ENCODE data around the gene OR2T4.

The OR2T4 gene, protein sequence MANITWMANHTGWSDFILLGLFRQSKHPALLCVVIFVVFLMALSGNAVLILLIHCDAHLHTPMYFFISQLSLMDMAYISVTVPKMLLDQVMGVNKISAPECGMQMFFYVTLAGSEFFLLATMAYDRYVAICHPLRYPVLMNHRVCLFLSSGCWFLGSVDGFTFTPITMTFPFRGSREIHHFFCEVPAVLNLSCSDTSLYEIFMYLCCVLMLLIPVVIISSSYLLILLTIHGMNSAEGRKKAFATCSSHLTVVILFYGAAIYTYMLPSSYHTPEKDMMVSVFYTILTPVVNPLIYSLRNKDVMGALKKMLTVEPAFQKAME

DNA sequence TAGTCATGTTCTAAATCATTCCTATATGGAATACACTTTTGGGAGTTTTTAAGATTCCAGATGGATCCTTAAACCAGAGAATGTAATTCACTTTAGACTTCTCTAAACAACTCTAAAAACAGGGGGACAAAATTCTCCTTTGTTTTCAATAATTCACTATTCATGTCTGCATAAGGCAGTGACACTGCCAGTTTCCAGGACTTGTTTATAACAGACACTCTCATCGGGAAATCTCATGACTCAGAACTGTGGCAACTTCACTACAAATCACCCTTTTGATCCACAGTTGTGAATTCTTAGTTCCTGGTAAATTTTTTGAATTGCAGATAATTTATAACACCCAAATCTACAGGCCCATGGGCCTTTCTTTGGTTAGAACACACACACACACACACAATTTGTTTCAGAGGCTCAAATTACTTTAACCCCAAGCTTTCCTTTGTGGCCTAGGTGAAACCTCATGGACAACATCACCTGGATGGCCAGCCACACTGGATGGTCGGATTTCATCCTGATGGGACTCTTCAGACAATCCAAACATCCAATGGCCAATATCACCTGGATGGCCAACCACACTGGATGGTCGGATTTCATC lies at the start of gene OR2T4:
TSS of gene OR2T4 (plus strand) at position 545 of the 595 bp plus-strand sequence. CDS start at position 545, 0 bp downstream.
- in situ Hi-C loops (cut with MboI; ENCODE audit: low sequenced_read_pairs): no loop called here

DNA sequence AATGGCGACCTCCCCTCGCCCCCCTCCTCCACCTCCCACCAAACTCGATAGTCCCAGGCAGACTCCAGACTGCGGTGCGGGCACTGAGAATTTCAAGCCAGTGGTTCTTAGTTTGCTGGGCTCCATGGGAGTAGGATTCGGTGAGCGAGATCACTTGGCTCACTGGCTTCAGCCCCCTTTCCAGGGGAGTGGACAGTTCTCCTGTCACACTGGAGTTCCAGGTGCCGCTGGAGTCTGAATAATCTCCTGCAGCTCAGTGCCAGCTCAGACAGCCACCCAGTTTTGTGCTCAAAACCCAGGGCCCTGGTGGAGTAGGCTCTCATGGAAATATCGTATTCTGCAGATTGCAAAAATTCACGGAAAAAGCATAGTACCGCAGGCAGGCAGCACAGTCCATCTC lies 44.7 kb upstream of the OR2T4 start:
- in situ Hi-C loops (cut with MboI; ENCODE audit: low sequenced_read_pairs): no loop called here

DNA sequence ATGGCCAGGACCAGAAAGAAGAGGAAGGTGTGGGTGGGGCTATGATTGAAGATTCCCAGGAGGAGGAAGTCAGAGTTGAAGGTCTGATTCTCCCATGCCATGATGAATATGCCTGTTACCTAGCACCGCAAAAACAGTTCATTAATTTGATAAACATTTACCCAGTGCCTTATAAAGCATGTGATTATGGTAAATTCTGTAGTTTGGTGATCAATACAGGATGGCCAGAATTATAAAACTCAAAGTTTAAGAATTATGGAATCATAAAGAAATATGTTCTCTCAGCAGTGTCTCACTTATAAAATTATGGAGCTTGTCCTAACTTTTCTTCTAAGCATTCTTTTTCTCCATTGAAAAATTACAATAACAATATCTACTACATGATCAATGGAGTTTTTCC lies 37.0 kb upstream of the OR2T4 start, which contains the start of gene OR2M7:
TSS of gene OR2M7 (minus strand) at position 101 of the 400 bp plus-strand sequence. CDS start at position 101, 0 bp downstream.
- in situ Hi-C loops (cut with MboI; ENCODE audit: low sequenced_read_pairs): no loop called here

DNA sequence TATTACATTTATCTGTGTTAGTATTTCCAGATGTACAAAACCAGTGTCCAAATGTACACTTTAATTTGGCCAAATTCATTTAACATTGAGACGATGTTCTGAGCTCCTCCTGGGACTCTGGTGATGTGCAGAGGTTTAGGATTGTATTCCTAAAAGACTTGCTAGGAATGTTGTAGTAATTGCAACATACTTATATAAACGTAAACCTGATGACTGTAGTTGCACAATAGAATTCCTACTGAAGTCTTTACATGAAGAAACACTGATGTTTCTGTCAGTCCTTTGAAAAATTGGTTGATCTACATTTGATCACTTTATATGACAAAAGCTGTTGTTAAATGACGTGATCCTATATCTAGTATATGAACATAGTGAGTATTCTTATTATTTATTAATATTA lies 18.0 kb upstream of the OR2T4 start:
- in situ Hi-C loops (cut with MboI; ENCODE audit: low sequenced_read_pairs): no loop called here

DNA sequence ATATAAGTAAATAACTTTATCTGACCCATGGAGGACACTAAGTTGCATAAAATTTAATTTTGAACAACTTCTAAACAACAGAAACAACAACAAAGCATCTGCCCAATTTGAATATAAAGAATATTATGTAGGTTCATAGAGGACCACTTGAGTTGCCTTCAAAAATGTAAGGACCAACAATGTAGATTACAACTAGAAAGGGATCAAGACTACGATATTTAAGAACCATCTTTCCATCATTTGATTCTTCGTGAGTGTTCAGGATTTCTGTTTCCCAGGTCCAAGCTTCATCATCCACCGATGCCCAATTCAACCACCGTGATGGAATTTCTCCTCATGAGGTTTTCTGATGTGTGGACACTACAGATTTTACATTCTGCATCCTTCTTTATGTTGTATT lies 13.0 kb upstream of the OR2T4 start, which contains the start of gene OR14C36:
TSS of gene OR14C36 (plus strand) at position 301 of the 400 bp plus-strand sequence. CDS start at position 301, 0 bp downstream.
- in situ Hi-C loops (cut with MboI; ENCODE audit: low sequenced_read_pairs): no loop called here

DNA sequence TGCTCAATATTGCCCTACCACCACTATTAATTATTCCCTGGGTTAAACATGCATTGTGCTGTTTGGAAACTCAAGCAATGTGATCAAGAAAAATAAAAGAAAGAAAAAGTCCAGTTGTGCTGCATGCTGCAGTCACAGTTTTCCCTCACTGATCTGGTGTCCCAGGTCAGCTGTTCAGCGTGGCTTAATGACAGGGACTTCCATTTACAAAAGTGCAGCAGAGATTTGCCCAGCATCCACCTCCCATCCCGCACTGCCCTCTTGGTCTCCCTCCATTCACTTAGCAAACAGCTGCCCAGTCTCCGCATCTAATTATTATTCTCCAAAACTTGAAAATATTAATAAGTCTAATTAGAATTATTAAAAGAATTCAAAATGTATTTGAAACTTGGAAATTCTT lies 2.0 kb upstream of the OR2T4 start:
- in situ Hi-C loops (cut with MboI; ENCODE audit: low sequenced_read_pairs): no loop called here

DNA sequence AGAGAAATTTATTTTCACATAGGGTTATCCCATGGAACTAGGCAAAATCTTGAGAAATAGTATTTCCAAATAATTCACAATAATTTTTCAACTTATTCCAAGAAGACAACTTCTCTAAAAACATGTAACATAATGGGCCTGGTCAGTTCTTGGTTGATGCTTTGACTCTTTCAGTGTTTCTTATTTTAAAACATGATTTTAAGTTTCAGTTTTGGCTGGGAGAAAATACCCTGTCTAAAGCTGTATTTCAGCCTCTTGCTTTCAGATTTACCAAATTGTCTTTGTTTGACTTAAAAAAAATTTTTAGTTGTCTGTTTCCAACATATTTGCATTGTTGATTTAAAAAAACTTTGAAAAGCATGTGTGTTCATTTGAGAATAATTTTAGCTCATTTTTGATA lies 5.1 kb downstream of the OR2T4 start:
- in situ Hi-C loops (cut with MboI; ENCODE audit: low sequenced_read_pairs): no loop called here

DNA sequence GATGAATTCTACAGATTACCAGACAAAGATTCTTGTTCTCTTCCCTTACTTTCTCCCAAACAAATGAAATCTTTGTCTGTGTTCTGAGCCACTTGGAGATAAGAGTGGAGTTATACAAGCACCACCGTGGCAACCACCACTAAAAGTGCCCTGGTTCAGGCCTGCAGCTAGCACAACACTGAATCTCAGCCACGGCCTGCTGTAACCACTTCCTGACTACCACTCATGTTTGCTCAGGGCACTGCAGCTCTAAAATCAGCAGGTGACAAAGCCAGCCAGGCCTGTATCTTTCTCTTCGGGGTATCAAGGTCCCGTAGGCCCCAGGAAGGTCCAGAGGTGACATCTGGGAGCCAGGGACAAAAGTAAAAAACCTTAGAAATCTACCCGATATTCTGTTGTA lies 10.9 kb downstream of the OR2T4 start:
- in situ Hi-C loops (cut with MboI; ENCODE audit: low sequenced_read_pairs): no loop called here

DNA sequence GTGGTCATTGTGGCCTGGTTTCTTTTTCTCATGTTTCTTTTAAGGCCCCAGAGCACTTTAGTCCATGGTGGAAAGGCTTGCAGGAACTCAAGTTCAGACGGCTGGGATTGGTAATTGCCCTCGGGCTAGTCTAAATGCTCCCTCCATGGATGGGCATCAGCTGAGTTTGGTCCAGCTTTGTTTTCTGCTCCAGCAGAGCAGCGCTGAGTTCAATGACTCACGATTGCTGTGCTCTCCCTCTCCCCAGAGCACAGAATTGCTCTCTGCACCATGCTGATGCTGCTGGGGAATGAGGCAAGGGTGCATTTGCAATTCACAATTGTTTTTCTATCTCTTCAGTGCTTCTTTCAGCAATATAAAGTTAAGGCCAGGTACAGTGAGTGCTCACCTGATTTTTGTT lies 12.3 kb downstream of the OR2T4 start:
- in situ Hi-C loops (cut with MboI; ENCODE audit: low sequenced_read_pairs): no loop called here

DNA sequence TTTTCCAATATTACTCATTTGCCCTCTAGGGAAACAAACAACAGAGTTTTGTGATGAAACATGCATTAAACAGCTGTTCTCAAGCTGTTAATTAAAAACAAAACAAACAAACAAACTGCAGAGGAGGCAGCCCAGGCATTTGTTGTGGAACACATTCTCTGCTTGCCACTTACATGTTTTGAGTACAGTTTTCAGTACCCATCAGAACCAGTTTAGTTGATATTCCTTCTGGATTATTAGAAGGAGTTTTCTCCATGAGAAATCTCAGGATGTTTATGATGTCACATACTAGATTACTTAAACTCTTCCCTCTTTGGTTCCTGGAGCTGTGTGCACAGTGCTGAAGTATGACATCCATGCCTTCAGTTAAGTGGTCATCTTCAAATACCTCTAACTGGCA lies 14.0 kb downstream of the OR2T4 start, which contains the start of gene OR2T6:
TSS of gene OR2T6 (plus strand) at position 301 of the 400 bp plus-strand sequence. CDS start 11,863 bp downstream, outside the sequence.
- in situ Hi-C loops (cut with MboI; ENCODE audit: low sequenced_read_pairs): no loop called here

DNA sequence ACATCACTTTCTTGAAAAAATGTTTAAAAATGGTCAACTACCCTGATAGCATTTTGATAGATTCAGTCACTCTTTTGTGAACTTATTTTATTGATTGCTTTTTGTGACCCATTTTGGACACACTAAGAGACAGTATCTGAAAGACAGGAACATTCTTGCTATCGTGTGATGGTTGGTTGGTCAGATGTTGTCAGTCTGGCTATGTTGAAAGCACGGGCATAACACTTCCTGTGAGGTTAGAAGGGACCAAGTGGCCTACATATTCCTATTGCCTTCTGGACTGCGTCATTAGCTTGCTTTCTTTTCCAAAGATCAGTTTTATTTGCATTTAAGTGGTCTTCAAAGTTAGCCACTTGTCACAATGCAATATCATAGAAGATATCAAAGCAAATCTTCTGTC lies 15.5 kb downstream of the OR2T4 start:
- in situ Hi-C loops (cut with MboI; ENCODE audit: low sequenced_read_pairs): no loop called here

DNA sequence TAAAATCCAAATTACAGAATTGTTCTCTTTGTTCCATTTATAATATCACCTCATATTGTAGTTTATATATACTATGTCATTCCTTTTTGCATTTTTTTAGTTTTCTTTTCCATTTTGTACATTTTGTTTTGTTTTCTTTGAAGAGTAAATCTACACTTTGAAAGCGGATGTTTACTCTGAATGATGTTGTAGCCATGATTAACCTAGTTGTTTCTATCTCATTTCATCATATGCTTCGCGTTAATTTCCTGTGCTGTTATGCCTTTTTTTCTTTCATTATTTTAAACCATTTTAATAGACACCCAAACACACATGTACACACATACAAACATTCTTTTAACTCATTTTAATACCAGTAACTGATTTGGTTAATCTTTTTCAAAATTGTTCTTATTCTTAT lies 19.4 kb downstream of the OR2T4 start:
- in situ Hi-C loops (cut with MboI; ENCODE audit: low sequenced_read_pairs): no loop called here

DNA sequence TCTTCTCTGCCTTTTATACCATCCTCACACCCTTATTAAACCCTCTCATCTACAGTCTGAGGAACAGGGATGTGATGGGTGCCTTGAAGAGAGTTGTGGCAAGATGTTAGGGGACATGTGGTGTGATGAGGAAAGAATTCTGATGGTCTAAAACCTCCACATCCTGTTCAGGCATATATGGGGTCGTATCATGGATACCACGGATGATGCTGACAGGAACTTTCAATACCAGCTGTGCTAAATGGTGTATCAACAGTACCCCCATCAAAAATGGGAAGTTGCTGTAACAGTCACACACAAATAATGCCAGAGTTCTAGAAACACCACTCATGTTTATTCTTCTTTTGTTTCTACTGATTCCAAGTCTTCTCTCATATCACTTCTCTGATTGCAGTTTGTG lies 27.0 kb downstream of the OR2T4 start:
- in situ Hi-C loops (cut with MboI; ENCODE audit: low sequenced_read_pairs): no loop called here

DNA sequence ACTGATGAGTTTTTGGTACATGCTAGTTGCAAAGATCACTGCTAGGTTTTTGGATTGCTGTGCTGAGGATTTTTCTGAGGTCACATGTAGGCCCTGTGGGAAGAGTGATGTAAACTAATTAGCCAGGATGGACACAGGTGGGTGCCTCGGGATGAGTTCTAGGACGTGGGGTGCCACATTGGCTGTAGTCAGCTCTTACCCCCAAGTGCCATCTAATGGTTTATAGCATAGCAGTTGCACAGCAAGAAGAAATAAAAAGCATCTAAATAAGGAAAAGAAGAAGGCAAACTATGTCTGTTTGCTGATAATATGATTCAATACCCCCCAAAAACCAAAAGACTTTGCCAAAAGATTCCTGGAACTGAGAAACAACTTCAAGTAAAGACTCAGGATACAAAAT lies 31.6 kb downstream of the OR2T4 start:
- in situ Hi-C loops (cut with MboI; ENCODE audit: low sequenced_read_pairs): no loop called here

DNA sequence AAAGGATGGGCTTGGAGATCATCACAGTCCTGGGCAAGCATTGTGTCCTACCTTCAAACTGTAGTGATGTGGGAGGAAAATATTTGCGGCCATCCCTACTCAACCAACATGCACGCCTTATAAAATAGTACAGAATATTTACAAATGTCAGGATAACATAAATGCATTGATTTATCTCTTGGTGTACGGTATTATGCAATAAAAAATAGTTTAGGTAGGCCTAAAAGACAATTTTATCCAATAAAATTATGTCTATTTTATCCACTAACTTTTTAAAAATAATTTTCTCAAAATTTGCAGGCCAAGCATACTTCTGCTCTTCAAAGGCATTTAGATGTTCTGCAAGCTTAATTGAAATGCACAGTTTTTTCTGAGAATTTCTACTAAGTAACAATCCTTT lies 41.3 kb downstream of the OR2T4 start, which contains the start of gene OR2T1:
TSS of gene OR2T1 (plus strand) at position 301 of the 400 bp plus-strand sequence. CDS start 3,100 bp downstream, outside the sequence.
- in situ Hi-C loops (cut with MboI; ENCODE audit: low sequenced_read_pairs): no loop called here

DNA sequence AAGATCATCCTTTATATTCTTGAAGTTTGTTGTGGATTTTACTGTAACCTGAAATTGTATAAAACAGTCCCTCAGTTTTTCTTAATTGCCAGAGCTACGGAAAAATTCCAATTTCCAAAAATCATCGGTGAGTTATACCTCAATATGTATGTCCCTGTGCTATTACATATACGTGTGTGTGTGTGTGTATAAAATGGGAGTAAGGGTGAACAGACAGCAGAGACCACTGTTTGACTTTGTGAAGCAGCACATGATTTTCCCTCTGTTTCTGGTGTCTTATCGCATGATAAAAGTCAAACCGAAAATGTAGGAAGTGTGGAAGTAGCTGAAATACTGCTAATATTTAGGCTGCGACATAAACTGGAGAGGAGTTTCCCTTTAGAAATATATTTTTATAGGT lies 42.6 kb downstream of the OR2T4 start:
- in situ Hi-C loops (cut with MboI; ENCODE audit: low sequenced_read_pairs): no loop called here

DNA sequence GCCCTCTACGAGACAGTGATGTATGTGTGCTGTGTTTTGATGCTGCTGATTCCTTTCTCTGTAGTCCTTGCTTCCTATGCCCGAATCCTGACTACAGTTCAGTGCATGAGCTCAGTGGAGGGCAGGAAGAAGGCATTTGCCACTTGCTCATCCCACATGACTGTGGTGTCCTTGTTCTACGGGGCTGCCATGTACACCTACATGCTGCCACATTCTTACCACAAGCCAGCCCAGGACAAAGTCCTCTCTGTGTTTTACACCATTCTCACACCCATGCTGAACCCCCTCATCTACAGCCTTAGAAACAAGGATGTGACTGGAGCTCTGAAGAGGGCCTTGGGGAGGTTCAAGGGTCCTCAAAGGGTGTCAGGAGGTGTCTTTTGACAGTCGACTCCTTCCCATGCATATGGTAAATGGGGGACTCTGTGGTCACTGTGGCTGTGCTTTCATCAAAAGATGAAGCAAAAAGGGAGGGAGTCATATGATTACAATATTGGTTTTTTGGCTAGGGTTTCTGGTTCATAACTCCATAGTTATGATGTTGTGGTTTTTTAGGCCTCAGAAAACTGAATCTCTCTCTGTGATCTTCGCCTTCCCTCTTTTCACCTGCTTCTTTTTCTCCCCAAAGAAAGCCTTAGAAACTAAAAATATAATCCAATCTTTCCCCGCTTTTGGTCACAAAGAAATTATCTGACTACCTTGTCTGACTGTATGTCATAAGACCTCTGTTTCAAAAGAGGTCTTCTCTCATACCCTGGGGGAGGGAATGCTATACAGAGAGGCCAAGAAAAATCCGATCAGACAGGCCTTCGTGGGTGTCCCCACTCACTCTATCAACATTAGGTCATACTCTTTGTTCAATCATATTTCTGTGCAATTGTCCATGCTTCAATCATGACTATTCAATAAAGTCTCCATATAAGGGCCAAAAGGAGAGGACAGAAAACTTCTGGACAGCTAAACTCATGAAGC lies 45.5 kb downstream of the OR2T4 start:
- in situ Hi-C loops (cut with MboI; ENCODE audit: low sequenced_read_pairs): no loop called here

Measured in HL-60/S4 (cell line).